ENCODE measurements around the gene DSC3.

DSC3 gene

GRCh38 chr18:31042406-31043181 lies at the start of gene DSC3:
Gene DSC3, minus strand, starts transcription at chr18:31042742. Its CDS starts 82 bp downstream, at chr18:31042660.
- no peak for TF ChIP-seq JUND (IDR thresholded peaks at IDR 0.05; ENCODE audit: low read depth)
- in situ Hi-C loops (cut with HindIII; ENCODE audit: low pct_unique_long_range_greater_than_20kb, low sequenced_read_pairs): no loop called here
- DNase-seq (ENCODE audit: low read depth in 1 of 2, low spot score in 1 of 2): no peak

- TF ChIP-seq JUND (IDR thresholded peaks at IDR 0.05; ENCODE audit: low read depth): no peak
- no peak for DNase-seq (ENCODE audit: low read depth in 1 of 2, low spot score in 1 of 2)
- in situ Hi-C loops (cut with HindIII; ENCODE audit: low pct_unique_long_range_greater_than_20kb, low sequenced_read_pairs): no loop called here
Observed at GRCh38 chr18:31091350-31091749, 48.8 kb upstream of the DSC3 start.

- in situ Hi-C loops (cut with HindIII; ENCODE audit: low pct_unique_long_range_greater_than_20kb, low sequenced_read_pairs): no loop called here
- no peak for TF ChIP-seq JUND (IDR thresholded peaks at IDR 0.05; ENCODE audit: low read depth)
- no peak for DNase-seq (ENCODE audit: low read depth in 1 of 2, low spot score in 1 of 2)
Observed at GRCh38 chr18:31088532-31088931, 46.0 kb upstream of the DSC3 start.

- TF ChIP-seq JUND (IDR thresholded peaks at IDR 0.05; ENCODE audit: low read depth): no peak
- in situ Hi-C loops (cut with HindIII; ENCODE audit: low pct_unique_long_range_greater_than_20kb, low sequenced_read_pairs): no loop called here
- no peak for DNase-seq (ENCODE audit: low read depth in 1 of 2, low spot score in 1 of 2)
Observed at GRCh38 chr18:31079973-31080372, 37.4 kb upstream of the DSC3 start.

GRCh38 chr18:31077878-31078277 lies 35.3 kb upstream of the DSC3 start:
- DNase-seq (ENCODE audit: low read depth in 1 of 2, low spot score in 1 of 2): no peak
- in situ Hi-C loops (cut with HindIII; ENCODE audit: low pct_unique_long_range_greater_than_20kb, low sequenced_read_pairs): no loop called here
- no peak for TF ChIP-seq JUND (IDR thresholded peaks at IDR 0.05; ENCODE audit: low read depth)

- in situ Hi-C loops (cut with HindIII; ENCODE audit: low pct_unique_long_range_greater_than_20kb, low sequenced_read_pairs): no loop called here
- no peak for TF ChIP-seq JUND (IDR thresholded peaks at IDR 0.05; ENCODE audit: low read depth)
Observed at GRCh38 chr18:31072175-31072574, 29.6 kb upstream of the DSC3 start.

GRCh38 chr18:31070206-31070605 lies 27.7 kb upstream of the DSC3 start:
- no peak for DNase-seq (ENCODE audit: low read depth in 1 of 2, low spot score in 1 of 2)
- TF ChIP-seq JUND (IDR thresholded peaks at IDR 0.05; ENCODE audit: low read depth): no peak
- in situ Hi-C loops (cut with HindIII; ENCODE audit: low pct_unique_long_range_greater_than_20kb, low sequenced_read_pairs): no loop called here

More at GRCh38 chr18:31072175-31072574, 29.6 kb upstream of the DSC3 start:
- DNase-seq (ENCODE audit: low read depth in 1 of 2, low spot score in 1 of 2): no peak

GRCh38 chr18:31066266-31066665 lies 23.7 kb upstream of the DSC3 start:
- no peak for TF ChIP-seq JUND (IDR thresholded peaks at IDR 0.05; ENCODE audit: low read depth)

GRCh38 chr18:31065036-31065773 lies 22.7 kb upstream of the DSC3 start:
- no peak for DNase-seq (ENCODE audit: low read depth in 1 of 2, low spot score in 1 of 2)
- TF ChIP-seq JUND (IDR thresholded peaks at IDR 0.05; ENCODE audit: low read depth): no peak
- in situ Hi-C loops (cut with HindIII; ENCODE audit: low pct_unique_long_range_greater_than_20kb, low sequenced_read_pairs): no loop called here

More at GRCh38 chr18:31066266-31066665, 23.7 kb upstream of the DSC3 start:
- in situ Hi-C loops (cut with HindIII; ENCODE audit: low pct_unique_long_range_greater_than_20kb, low sequenced_read_pairs): no loop called here
- no peak for DNase-seq (ENCODE audit: low read depth in 1 of 2, low spot score in 1 of 2)

GRCh38 chr18:31064130-31064529 lies 21.6 kb upstream of the DSC3 start:
- DNase-seq (ENCODE audit: low read depth in 1 of 2, low spot score in 1 of 2): no peak
- in situ Hi-C loops (cut with HindIII; ENCODE audit: low pct_unique_long_range_greater_than_20kb, low sequenced_read_pairs): no loop called here
- TF ChIP-seq JUND (IDR thresholded peaks at IDR 0.05; ENCODE audit: low read depth): no peak

GRCh38 chr18:31061945-31062344 lies 19.4 kb upstream of the DSC3 start:
- in situ Hi-C loops (cut with HindIII; ENCODE audit: low pct_unique_long_range_greater_than_20kb, low sequenced_read_pairs): no loop called here
- no peak for DNase-seq (ENCODE audit: low read depth in 1 of 2, low spot score in 1 of 2)
- TF ChIP-seq JUND (IDR thresholded peaks at IDR 0.05; ENCODE audit: low read depth): no peak

- TF ChIP-seq JUND (IDR thresholded peaks at IDR 0.05; ENCODE audit: low read depth): no peak
- in situ Hi-C loops (cut with HindIII; ENCODE audit: low pct_unique_long_range_greater_than_20kb, low sequenced_read_pairs): no loop called here
- DNase-seq (ENCODE audit: low read depth in 1 of 2, low spot score in 1 of 2): no peak
Observed at GRCh38 chr18:31058897-31059296, 16.4 kb upstream of the DSC3 start.

- in situ Hi-C loops (cut with HindIII; ENCODE audit: low pct_unique_long_range_greater_than_20kb, low sequenced_read_pairs): no loop called here
- DNase-seq (ENCODE audit: low read depth in 1 of 2, low spot score in 1 of 2): no peak
- no peak for TF ChIP-seq JUND (IDR thresholded peaks at IDR 0.05; ENCODE audit: low read depth)
Observed at GRCh38 chr18:31057917-31058316, 15.4 kb upstream of the DSC3 start.

Data from T47D (cell line).